PFSK-1 (cell line): Measurements from ENCODE around the gene SLC38A5.

ENCODE experiments used
- FOXP2 ChIP-seq: optimal IDR thresholded peaks from 2 replicates; pipeline ENCODE3; 2011; ENCODE audit warnings: borderline replicate concordance, control low read depth, inconsistent platforms; ENCODE audit not compliant: insufficient read depth; ENCODE audit errors: extremely low read length, extremely low read depth
- POLR2AphosphoS5 ChIP-seq: IDR thresholded peaks from 2 replicates; pipeline ENCODE4 v1.6.1; 2012; ENCODE audit warnings: low read depth, mild to moderate bottlenecking, control low read depth, low read length, moderate library complexity
- REST ChIP-seq, 2 experiments: IDR thresholded peaks; 2 replicates each; pipeline versions ENCODE4 v1.6.1 to v1.8.0; 2011 to 2012; ENCODE audit warnings: low read depth in 2 of 2, low read length in 2 of 2, control low read depth in 1 of 2, inconsistent platforms in 1 of 2, mild to moderate bottlenecking in 1 of 2, moderate library complexity in 1 of 2; ENCODE audit not compliant: insufficient read depth in 1 of 2
- SIN3A ChIP-seq: IDR thresholded peaks from 2 replicates; pipeline ENCODE4 v1.6.1; 2012; ENCODE audit warnings: mild to moderate bottlenecking, low read length, moderate library complexity, borderline replicate concordance; ENCODE audit not compliant: insufficient read depth
- TAF1 ChIP-seq: IDR thresholded peaks from 2 replicates; pipeline ENCODE4 v1.6.1; 2012; ENCODE audit warnings: low read length, control low read depth, borderline replicate concordance; ENCODE audit not compliant: insufficient read depth

DNA sequence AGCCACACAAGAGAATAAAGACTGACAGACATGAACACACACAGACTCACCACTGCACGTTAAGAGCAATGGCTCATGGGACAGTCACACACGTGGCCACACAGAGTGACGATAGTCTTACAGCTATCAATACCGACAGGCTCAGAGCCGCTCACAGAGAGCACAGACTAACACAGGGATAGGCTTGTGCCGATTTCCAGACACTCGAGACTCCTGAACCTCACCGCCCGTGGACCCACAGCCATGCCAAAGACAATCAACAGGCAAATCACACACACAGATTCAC, 716 bp upstream of the SLC38A5 start:
- TF ChIP-seq REST (IDR thresholded peaks at IDR 0.05; ENCODE audit: insufficient read depth in 1 of 2, low read depth in 2 of 2, low read length in 2 of 2) (no peak), POLR2AphosphoS5 (no peak), TAF1 (no peak), FOXP2 (no peak), SIN3A (no peak)
